CD4-positive, alpha-beta memory T cell (primary cell): ENCODE results near the gene FBLN2. TPM values are rescaled to one million over a fixed set of nuclear protein-coding genes. Genes with fewer than 3 reads are reported as not detected.

ENCODE experiments used
- CTCF ChIA-PET: fragments of 350-600 bp; sonication (Branson Sonifier 250); formaldehyde crosslinking; loops from one replicate; lab custom pipeline; 2021; ENCODE audit warnings: inconsistent platforms; ENCODE audit not compliant: partially characterized antibody; lab: Charles Lee
- POLR2A ChIA-PET: fragments of 350-600 bp; sonication (Branson Sonifier 250); formaldehyde crosslinking; loops from one replicate; lab custom pipeline; 2021; ENCODE audit not compliant: partially characterized antibody; lab: Charles Lee
- DNase-seq, 5 donors: peaks; one replicate each; pipeline versions ENCODE4 v3.0.0 to v3.0.0-alpha.2; 2020 to 2022; ENCODE audit warnings: mixed read lengths in 1 of 5
- H3K27ac ChIP-seq: one replicate; pipeline ENCODE4 v1.7.0; 2013; ENCODE audit warnings: low read depth, low read length
- H3K27me3 ChIP-seq: 2 replicates; pipeline ENCODE4 v1.7.0; 2013; ENCODE audit warnings: mild to moderate bottlenecking, low read length, moderate library complexity; ENCODE audit not compliant: insufficient read depth
- H3K36me3 ChIP-seq: 2 replicates; pipeline ENCODE4 v1.7.0; 2013; ENCODE audit warnings: mild to moderate bottlenecking, low read length, moderate library complexity; ENCODE audit not compliant: insufficient read depth
- H3K4me1 ChIP-seq: 2 replicates; pipeline ENCODE4 v1.7.0; 2013; ENCODE audit warnings: mild to moderate bottlenecking, low read length, moderate library complexity; ENCODE audit not compliant: insufficient read depth
- H3K4me3 ChIP-seq, 2 donors: one replicate each; pipeline ENCODE4 v1.7.0; 2013; ENCODE audit warnings: low read length in 2 of 2, mild to moderate bottlenecking in 1 of 2
- H3K9me3 ChIP-seq, 2 donors: one replicate each; pipeline ENCODE4 v1.7.0; 2013; ENCODE audit warnings: low read length in 2 of 2, control low read depth in 1 of 2; ENCODE audit not compliant: control insufficient read depth in 1 of 2
- H3K27ac Mint-ChIP-seq, 7 donors: one replicate each; pipeline ENCODE4 v1.8.0; 2020 to 2021; ENCODE audit warnings: mixed read lengths in 7 of 7, mild to moderate bottlenecking in 6 of 7, inconsistent platforms in 3 of 7, moderate library complexity in 3 of 7
- H3K27me3 Mint-ChIP-seq, 2 donors: one replicate each; pipeline ENCODE4 v1.8.0; 2020 to 2021; ENCODE audit warnings: mixed read lengths in 2 of 2
- H3K36me3 Mint-ChIP-seq, 2 donors: one replicate each; pipeline ENCODE4 v1.8.0; 2020 to 2021; ENCODE audit warnings: mixed read lengths in 2 of 2, inconsistent platforms in 1 of 2, mild to moderate bottlenecking in 1 of 2
- H3K4me1 Mint-ChIP-seq, 4 donors: one replicate each; pipeline ENCODE4 v1.8.0; 2020 to 2021; ENCODE audit warnings: mixed read lengths in 4 of 4, mild to moderate bottlenecking in 1 of 4
- H3K4me3 Mint-ChIP-seq, 8 donors: one replicate each; pipeline ENCODE4 v1.8.0; 2020 to 2021; ENCODE audit warnings: mixed read lengths in 8 of 8, mild to moderate bottlenecking in 7 of 8, moderate library complexity in 6 of 8, inconsistent platforms in 3 of 8
- H3K9me3 Mint-ChIP-seq, 8 donors: one replicate each; pipeline ENCODE4 v1.8.0; 2020 to 2021; ENCODE audit warnings: mixed read lengths in 8 of 8, mild to moderate bottlenecking in 5 of 8, inconsistent platforms in 3 of 8, moderate library complexity in 1 of 8
- intact Hi-C: fragments of 100-400 bp; cut with micrococcal nuclease; formaldehyde crosslinking; loops from one replicate; pipeline ENCODE4 v1.15.1; 2023
- polyA plus RNA-seq, 2 donors: library from polyadenylated mRNA; unstranded; fragments of 300-500 nt; fragmentation: Illumina TruSeq; gene quantifications; one replicate each; pipeline ENCODE4 v1.2.3, GENCODE V29; 2021
- total RNA-seq, 2 experiments: library from RNA; stranded (reverse); gene quantifications; one replicate each; pipeline ENCODE4 v1.2.3, GENCODE V29; 2021

Gene FBLN2
- total and polyA plus RNA-seq, 4 experiments from 2014 or later = not detected

DNA sequence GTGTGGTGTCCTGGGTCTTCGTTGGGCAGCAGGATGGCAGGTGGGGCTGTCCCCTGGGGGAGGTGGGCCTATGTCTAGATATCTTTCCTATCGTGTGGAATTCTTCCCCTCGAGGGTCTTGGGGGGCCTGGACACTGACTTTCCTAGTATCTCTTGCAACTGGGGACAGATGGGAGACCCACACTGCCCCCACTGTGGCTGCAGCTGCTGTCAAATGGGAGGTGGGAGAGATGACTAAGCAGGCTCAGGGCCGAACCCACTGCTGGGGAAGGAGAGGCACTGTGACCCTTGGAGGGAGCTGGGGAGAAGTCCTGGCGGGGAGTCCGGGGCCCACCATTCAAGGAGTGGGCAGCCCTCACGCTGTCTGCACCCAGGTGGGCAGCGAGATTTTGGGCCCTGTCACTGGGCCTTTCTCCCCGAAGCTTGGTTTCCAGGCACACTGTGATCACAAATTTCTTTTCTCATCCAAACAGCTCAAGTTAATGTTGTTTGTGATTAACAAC, 2.9 kb upstream of the FBLN2 start:
- Mint-ChIP-seq H3K4me1 (peaks cover 19 to 40% (median 25%) of the 10 kb centered on the region in 4 donors), H3K4me3 (peak overlapping the region in 1 of 8 donors; percentile 27), H3K27me3 (peaks cover 25 to 47% of the 10 kb centered on the region in 2 donors), H3K9me3 (peaks cover 0 to 13% (median 8%) of the 10 kb centered on the region in 8 donors), H3K27ac (no peak overlapping the region), H3K36me3 (no peaks in the 10 kb centered on the region)
- H3K9me3 ChIP-seq = peaks cover 0 to 6% of the 10 kb centered on the region in 2 donors
- CTCF ChIA-PET = no interaction called here
- no peaks in the 10 kb centered on the region for H3K27me3 ChIP-seq
- H3K4me3 ChIP-seq = no peak overlapping the region
- POLR2A ChIA-PET = no interaction called here
- DNase-seq = no peak
- no peaks in the 10 kb centered on the region for H3K36me3 ChIP-seq
- intact Hi-C loops = no loop called here
- peaks cover 11% of the 10 kb centered on the region for H3K4me1 ChIP-seq
- no peak overlapping the region for H3K27ac ChIP-seq

DNA sequence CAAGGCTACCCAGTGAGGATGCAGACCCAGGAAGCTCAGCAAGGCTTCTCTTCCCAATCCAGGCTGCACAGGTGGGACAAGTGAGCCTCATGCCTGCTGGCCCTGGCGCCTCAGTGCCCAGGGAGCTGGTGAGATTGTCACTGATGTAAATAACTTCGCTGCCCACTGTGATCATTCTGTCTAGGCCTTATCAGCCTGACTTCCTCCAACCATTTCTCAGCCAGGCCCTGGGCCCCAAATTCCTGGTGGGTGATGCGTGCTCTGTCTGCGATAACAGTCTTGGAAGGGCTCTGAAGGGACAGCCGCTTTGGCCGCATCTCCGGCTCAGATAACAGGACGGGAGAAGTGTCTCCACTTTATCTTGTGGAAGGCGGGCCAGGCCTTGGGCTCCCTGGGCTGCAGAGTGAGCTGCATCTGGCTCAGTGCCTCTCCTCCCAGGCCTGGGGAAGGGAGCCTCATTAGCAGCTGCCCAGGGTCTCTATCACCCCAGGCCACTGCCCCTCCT, 2.2 kb upstream of the FBLN2 start:
- Histone ChIP-seq H3K27ac (no peak overlapping the region), H3K4me3 (no peak overlapping the region), H3K9me3 (no peaks in the 10 kb centered on the region), H3K4me1 (peaks cover 11% of the 10 kb centered on the region), H3K27me3 (no peaks in the 10 kb centered on the region), H3K36me3 (no peaks in the 10 kb centered on the region)
- ChIA-PET POLR2A (no interaction called here), CTCF (no interaction called here)
- DNase-seq = no peak
- Mint-ChIP-seq H3K4me3 (no peak overlapping the region), H3K36me3 (no peaks in the 10 kb centered on the region), H3K9me3 (peaks cover 0 to 11% (median 4%) of the 10 kb centered on the region in 8 donors), H3K4me1 (peaks cover 19 to 40% (median 25%) of the 10 kb centered on the region in 4 donors), H3K27me3 (peaks cover 28 to 49% of the 10 kb centered on the region in 2 donors), H3K27ac (no peak overlapping the region)
- intact Hi-C loops = no loop called here

DNA sequence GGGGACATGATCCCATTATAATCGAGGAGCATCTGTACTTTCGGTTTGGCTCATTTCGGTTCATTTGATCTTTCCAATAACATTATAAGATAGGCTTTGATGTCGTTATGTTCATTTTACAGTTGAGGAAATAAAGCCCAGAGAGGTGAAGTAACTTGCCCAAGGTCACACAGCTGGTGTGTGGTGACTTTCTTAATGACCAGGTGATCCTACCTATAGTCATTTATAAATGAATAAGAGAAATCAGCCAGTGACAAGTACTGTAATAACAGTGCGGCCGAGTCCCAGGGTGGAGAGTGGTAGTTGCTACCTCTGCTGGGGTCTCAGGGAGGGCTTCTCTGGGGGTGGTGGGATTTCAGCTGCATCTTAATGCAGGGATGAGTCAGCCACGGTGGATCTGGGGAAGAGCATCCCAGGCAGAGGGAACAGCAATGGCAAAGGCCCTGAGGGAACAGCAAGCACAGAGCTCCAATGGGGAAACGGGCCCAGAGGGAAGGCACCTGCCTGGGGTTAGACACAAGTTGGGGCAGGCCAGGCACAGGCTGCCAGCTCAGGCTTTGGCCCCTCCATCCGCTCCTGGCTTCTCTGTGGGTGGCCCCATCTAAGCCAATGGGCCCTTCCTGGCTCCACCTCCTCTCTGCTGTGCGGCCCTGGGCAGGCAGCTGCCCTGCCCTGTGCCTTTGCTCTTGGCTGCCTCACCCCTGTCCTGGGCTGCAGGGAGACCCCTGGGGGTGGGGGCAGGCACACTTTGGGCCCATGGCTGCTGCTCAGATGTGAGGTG, 1.1 kb upstream of the FBLN2 start:
- H3K36me3 Mint-ChIP-seq = no peaks in the 10 kb centered on the region
- peak overlapping the region in 7 of 8 donors; percentile 46 to 79 (median 63) for H3K4me3 Mint-ChIP-seq
- no peaks in the 10 kb centered on the region for H3K36me3 ChIP-seq
- H3K4me1 Mint-ChIP-seq = peaks cover 19 to 40% (median 25%) of the 10 kb centered on the region in 4 donors
- peaks cover 0 to 4% (median 0%) of the 10 kb centered on the region in 8 donors for H3K9me3 Mint-ChIP-seq
- DNase-seq = no peak
- H3K27ac ChIP-seq = no peak overlapping the region
- intact Hi-C loops = no loop called here
- no peak overlapping the region for H3K27ac Mint-ChIP-seq
- no peaks in the 10 kb centered on the region for H3K27me3 ChIP-seq
- H3K4me3 ChIP-seq = no peak overlapping the region
- peaks cover 11% of the 10 kb centered on the region for H3K4me1 ChIP-seq
- ChIA-PET POLR2A (no interaction called here), CTCF (no interaction called here)
- H3K9me3 ChIP-seq = no peaks in the 10 kb centered on the region
- peaks cover 34 to 55% of the 10 kb centered on the region in 2 donors for H3K27me3 Mint-ChIP-seq

DNA sequence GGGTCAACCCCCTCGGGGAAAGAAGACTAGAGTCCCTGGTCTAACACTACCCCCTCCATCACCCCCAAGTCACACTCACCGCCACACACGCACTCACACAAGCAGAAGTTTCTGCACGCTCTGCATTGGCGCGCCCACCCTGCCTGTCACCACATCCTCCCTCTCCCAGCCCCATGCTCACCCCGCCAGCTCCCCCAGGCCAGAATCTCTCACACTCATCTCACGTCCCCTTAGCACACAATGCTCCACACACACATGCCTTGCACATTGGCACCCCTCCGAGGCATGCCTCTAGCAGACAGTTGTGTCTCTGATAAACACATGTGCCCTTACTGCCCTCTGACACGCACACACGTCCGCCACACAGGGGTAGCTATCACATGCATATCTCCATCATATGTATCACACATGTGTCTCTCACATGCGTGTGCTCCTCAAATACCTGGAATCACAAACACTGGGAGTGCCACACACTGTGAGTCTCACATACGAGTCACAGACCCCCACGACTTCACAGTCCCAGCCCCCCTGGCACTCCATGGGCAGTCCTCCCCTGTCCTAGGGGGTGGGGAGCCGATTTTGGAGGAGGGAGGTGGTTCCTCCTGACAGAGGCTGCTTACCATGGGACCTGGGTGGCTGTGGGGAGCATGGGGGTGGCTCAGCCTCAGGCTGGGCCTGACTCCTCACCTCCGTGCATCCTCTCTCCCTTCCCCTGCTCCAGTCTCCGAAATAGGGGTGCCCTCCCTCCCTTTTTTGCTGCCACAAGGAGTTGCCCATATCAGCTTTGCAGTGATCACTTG, 898 bp downstream of the FBLN2 start:
- CTCF ChIA-PET = no interaction called here
- H3K4me3 ChIP-seq = no peak overlapping the region
- Mint-ChIP-seq H3K27ac (peak overlapping the region in 1 of 7 donors; percentile 1), H3K36me3 (no peaks in the 10 kb centered on the region), H3K4me3 (peak overlapping the region; percentile 75 to 95 (median 79)), H3K4me1 (peaks cover 12 to 30% (median 18%) of the 10 kb centered on the region in 4 donors), H3K27me3 (peaks cover 40 to 53% of the 10 kb centered on the region in 2 donors), H3K9me3 (peaks cover 0 to 1% (median 0%) of the 10 kb centered on the region in 8 donors)
- intact Hi-C loops = no loop called here
- H3K27me3 ChIP-seq = no peaks in the 10 kb centered on the region
- no peaks in the 10 kb centered on the region for H3K36me3 ChIP-seq
- POLR2A ChIA-PET = no interaction called here
- peak in 1 of 5 donors; percentile 7 for DNase-seq
- H3K27ac ChIP-seq = no peak overlapping the region
- no peaks in the 10 kb centered on the region for H3K9me3 ChIP-seq
- peaks cover 3% of the 10 kb centered on the region for H3K4me1 ChIP-seq

DNA sequence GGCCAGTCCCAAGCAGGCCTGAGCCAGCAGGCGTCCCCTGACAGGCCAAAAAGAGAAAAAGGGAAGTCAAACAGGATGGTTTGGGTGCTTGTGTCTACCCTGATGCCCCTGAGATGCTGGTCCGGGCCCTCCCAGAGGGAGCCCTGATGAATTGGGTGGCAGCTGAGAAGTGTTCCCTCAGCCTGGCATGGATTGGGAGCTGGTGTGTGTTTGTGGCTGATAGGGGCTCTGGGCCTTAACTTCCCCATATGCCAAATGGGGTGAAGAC, 1.4 kb downstream of the FBLN2 start:
- no peaks in the 10 kb centered on the region for H3K36me3 ChIP-seq
- Mint-ChIP-seq H3K36me3 (no peaks in the 10 kb centered on the region), H3K27ac (no peak overlapping the region), H3K4me1 (peaks cover 8 to 25% (median 14%) of the 10 kb centered on the region in 4 donors), H3K9me3 (peaks cover 0 to 1% (median 0%) of the 10 kb centered on the region in 8 donors), H3K27me3 (peaks cover 40 to 47% of the 10 kb centered on the region in 2 donors), H3K4me3 (peak overlapping the region in 2 of 8 donors; percentile 30 to 41)
- H3K9me3 ChIP-seq = no peaks in the 10 kb centered on the region
- no peak for DNase-seq
- ChIA-PET POLR2A (no interaction called here), CTCF (no interaction called here)
- no peaks in the 10 kb centered on the region for H3K27me3 ChIP-seq
- H3K4me1 ChIP-seq = no peaks in the 10 kb centered on the region
- no peak overlapping the region for H3K27ac ChIP-seq
- intact Hi-C loops = no loop called here
- H3K4me3 ChIP-seq = no peak overlapping the region

DNA sequence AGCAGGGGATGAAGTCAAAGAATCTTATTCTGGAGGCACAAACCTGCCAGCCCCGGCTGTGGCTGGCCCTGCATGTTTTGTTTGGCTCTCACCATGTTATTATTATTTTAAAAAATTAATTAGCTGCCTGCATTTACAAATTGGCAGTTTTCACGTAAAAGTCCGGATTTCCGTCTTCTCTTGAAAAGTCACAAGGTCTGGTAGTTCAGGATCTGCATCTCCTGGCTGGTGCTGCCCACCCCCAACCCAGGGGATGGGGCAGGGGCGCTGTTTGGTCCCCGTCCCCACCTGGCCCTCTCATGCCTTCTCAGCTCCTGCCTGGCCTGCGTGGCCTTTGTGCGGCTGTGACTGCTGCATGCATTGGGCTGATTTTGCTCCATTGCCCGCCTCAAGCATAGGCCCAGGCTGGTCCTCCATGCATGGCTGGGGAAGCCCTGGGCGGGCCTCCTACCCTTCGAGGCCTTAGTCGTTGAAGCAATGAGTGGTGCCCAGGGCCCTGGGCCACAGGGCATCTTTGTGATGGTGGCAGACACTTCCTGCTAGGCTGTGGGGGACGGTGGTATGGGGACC, 2.0 kb downstream of the FBLN2 start:
- H3K27ac ChIP-seq = no peak overlapping the region
- H3K9me3 ChIP-seq = no peaks in the 10 kb centered on the region
- Mint-ChIP-seq H3K4me1 (peaks cover 8 to 24% (median 14%) of the 10 kb centered on the region in 4 donors), H3K36me3 (no peaks in the 10 kb centered on the region), H3K27me3 (peaks cover 40 to 46% of the 10 kb centered on the region in 2 donors), H3K9me3 (peaks cover 0 to 1% (median 0%) of the 10 kb centered on the region in 8 donors), H3K4me3 (no peak overlapping the region), H3K27ac (no peak overlapping the region)
- H3K27me3 ChIP-seq = no peaks in the 10 kb centered on the region
- H3K4me1 ChIP-seq = no peaks in the 10 kb centered on the region
- no peak for DNase-seq
- CTCF ChIA-PET = no interaction called here
- intact Hi-C loops = no loop called here
- no peak overlapping the region for H3K4me3 ChIP-seq
- H3K36me3 ChIP-seq = no peaks in the 10 kb centered on the region
- POLR2A ChIA-PET = no interaction called here
